Testis (tissue), 2 donors: Measurements from ENCODE around the gene GCC1.

Source experiments
- POLR2A ChIP-seq: fragments of 450-650 bp; IDR thresholded peaks from one replicate; pipeline ENCODE4 v1.6.1; 2017; ENCODE audit warnings: antibody characterized with exemption, mild to moderate bottlenecking, moderate library complexity
- TF ChIP-seq, protein P1 (sequence below), 3 experiments: fragments of 450-650 bp in 2 of 3; fragments of 200-600 bp in 1 of 3; sonication (generic) in 1 of 3; IDR thresholded peaks; one replicate each; pipeline ENCODE4 v1.5.1; 2016 to 2019; ENCODE audit warnings: antibody characterized with exemption in 3 of 3, mild to moderate bottlenecking in 2 of 3, moderate library complexity in 1 of 3

DNA sequence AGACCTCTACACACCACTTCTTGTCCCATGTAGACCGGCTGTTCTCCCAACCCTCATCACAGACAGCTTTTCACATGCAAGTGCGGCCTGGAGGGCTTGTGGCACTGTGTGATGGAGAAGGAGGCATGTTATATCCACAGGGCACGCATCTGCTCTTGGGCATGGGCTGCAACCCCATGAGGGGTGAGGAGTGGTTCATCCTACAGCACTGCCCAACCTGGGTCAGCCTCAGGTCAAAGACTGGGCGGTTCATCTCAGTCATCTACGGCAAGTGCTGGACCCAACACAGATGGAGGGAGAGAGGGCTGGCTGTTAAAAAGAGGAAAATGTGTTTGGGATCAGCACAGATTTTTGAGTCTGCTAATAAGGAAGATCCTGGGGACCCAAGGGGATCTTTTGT, 10.3 kb upstream of the GCC1 start:
- no peak for TF ChIP-seq POLR2A
- TF ChIP-seq, protein P1, sequence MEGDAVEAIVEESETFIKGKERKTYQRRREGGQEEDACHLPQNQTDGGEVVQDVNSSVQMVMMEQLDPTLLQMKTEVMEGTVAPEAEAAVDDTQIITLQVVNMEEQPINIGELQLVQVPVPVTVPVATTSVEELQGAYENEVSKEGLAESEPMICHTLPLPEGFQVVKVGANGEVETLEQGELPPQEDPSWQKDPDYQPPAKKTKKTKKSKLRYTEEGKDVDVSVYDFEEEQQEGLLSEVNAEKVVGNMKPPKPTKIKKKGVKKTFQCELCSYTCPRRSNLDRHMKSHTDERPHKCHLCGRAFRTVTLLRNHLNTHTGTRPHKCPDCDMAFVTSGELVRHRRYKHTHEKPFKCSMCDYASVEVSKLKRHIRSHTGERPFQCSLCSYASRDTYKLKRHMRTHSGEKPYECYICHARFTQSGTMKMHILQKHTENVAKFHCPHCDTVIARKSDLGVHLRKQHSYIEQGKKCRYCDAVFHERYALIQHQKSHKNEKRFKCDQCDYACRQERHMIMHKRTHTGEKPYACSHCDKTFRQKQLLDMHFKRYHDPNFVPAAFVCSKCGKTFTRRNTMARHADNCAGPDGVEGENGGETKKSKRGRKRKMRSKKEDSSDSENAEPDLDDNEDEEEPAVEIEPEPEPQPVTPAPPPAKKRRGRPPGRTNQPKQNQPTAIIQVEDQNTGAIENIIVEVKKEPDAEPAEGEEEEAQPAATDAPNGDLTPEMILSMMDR (IDR thresholded peaks at IDR 0.05) = no peak
